Neural crest cell (in vitro differentiated cells): ENCODE measurements around the gene SERPINA5. TPM values are rescaled to one million over a fixed set of nuclear protein-coding genes. Genes with fewer than 3 reads are reported as not detected.

Experiments used
- DNase-seq: peaks from one replicate; pipeline ENCODE4 v3.0.0; 2021; ENCODE audit warnings: low read depth, mixed read lengths, low spot score
- H3K27ac Mint-ChIP-seq: one replicate; pipeline ENCODE4 v1.8.0; 2021; ENCODE audit warnings: mild to moderate bottlenecking, mixed read lengths; ENCODE audit not compliant: unreplicated experiment
- H3K27me3 Mint-ChIP-seq: 2 replicates; pipeline ENCODE4 v1.8.0; 2021; ENCODE audit warnings: low read depth, mild to moderate bottlenecking, mixed read lengths
- H3K36me3 Mint-ChIP-seq: 2 replicates; pipeline ENCODE4 v1.8.0; 2021; ENCODE audit warnings: low read depth, mild to moderate bottlenecking, mixed read lengths
- H3K4me1 Mint-ChIP-seq: 2 replicates; pipeline ENCODE4 v1.8.0; 2021; ENCODE audit warnings: mixed read lengths
- H3K4me3 Mint-ChIP-seq: one replicate; pipeline ENCODE4 v1.8.0; 2021; ENCODE audit warnings: mild to moderate bottlenecking, mixed read lengths
- H3K9me3 Mint-ChIP-seq: 2 replicates; pipeline ENCODE4 v1.8.0; 2021; ENCODE audit warnings: mixed read lengths
- total RNA-seq: library from RNA; stranded (reverse); gene quantifications from 2 replicates; pipeline ENCODE4 v1.2.1, GENCODE V29; 2021
- TF ChIP-seq, protein P1 (sequence below): fragments of 200-600 bp; sonication (generic); conservative IDR thresholded peaks from 2 replicates; pipeline ENCODE4 v1.5.0; 2021; ENCODE audit warnings: antibody characterized with exemption, mild to moderate bottlenecking

Gene SERPINA5
- total RNA-seq, 1 donor from 2014 or later, result 1.0 TPM

DNA sequence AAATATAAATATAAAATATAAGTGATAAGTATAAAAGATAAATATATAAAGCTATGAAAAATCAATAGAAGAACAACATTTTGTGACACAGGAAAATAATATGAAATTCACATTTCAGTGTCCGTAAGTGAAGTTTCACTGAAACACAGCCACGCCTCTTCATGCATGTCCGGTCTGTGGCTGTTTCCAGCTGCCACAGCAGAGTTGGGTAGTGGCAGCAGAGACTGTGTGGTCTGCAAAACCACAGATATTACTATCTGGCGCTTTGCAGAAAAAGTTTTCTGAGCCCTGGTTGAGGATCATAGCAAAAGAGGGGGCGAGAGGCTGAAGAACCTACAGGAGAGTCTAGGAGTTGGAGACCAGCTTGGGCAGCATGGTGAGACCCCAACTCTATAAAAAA lies 19.2 kb upstream of the SERPINA5 start:
- Mint-ChIP-seq H3K4me1 (no peaks in the 10 kb centered on the region), H3K27me3 (no peaks in the 10 kb centered on the region), H3K27ac (no peak overlapping the region), H3K9me3 (peaks cover 5% of the 10 kb centered on the region), H3K4me3 (no peak overlapping the region), H3K36me3 (no peaks in the 10 kb centered on the region)
- TF ChIP-seq, protein P1, sequence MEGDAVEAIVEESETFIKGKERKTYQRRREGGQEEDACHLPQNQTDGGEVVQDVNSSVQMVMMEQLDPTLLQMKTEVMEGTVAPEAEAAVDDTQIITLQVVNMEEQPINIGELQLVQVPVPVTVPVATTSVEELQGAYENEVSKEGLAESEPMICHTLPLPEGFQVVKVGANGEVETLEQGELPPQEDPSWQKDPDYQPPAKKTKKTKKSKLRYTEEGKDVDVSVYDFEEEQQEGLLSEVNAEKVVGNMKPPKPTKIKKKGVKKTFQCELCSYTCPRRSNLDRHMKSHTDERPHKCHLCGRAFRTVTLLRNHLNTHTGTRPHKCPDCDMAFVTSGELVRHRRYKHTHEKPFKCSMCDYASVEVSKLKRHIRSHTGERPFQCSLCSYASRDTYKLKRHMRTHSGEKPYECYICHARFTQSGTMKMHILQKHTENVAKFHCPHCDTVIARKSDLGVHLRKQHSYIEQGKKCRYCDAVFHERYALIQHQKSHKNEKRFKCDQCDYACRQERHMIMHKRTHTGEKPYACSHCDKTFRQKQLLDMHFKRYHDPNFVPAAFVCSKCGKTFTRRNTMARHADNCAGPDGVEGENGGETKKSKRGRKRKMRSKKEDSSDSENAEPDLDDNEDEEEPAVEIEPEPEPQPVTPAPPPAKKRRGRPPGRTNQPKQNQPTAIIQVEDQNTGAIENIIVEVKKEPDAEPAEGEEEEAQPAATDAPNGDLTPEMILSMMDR, result no peak
- DNase-seq, result no peak

DNA sequence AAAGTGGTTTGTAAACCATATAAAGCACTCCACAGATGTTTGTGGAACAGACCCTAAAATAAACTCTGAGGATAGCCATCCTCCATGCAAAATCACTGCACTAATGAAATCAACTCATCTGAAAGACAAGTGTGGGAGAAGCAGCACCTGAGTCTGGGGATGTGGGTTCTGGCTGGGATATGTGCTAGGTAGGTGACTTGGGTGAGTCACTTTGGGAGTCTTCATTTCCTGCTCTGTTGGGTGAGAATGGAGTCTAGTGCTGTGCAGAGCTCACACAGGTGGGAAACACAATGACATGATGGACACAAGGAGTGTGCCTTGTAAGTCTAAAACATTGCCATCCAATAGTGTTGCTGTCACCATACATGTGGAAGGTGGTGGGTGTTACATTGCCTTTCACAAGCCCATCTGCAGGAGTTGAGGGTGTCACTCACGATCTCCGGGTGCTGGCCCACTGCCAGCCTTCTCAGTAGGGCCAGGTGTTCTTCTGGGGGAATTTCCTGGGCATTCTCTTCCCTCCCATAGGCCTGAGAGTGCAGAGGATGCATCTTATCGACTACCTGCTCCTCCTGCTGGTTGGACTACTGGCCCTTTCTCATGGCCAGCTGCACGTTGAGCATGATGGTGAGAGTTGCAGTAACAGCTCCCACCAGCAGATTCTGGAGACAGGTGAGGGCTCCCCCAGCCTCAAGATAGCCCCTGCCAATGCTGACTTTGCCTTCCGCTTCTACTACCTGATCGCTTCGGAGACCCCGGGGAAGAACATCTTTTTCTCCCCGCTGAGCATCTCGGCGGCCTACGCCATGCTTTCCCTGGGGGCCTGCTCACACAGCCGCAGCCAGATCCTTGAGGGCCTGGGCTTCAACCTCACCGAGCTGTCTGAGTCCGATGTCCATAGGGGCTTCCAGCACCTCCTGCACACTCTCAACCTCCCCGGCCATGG lies 18.0 kb upstream of the SERPINA5 start:
- Mint-ChIP-seq H3K4me1 (no peaks in the 10 kb centered on the region), H3K4me3 (no peak overlapping the region), H3K27ac (no peak overlapping the region), H3K27me3 (no peaks in the 10 kb centered on the region), H3K9me3 (peaks cover 5% of the 10 kb centered on the region), H3K36me3 (no peaks in the 10 kb centered on the region)
- no peak for DNase-seq
- TF ChIP-seq, protein P1, result no peak

- H3K27ac Mint-ChIP-seq, result no peak overlapping the region
- TF ChIP-seq, protein P1, result no peak
- no peaks in the 10 kb centered on the region for H3K36me3 Mint-ChIP-seq
- no peaks in the 10 kb centered on the region for H3K27me3 Mint-ChIP-seq
- no peak overlapping the region for H3K4me3 Mint-ChIP-seq
- H3K9me3 Mint-ChIP-seq, result peaks cover 5% of the 10 kb centered on the region
- DNase-seq, result no peak
- no peaks in the 10 kb centered on the region for H3K4me1 Mint-ChIP-seq
Measured at GRCh38 chr14:94564381-94564780, 16.8 kb upstream of the SERPINA5 start.

GRCh38 chr14:94568186-94568585 lies 13.0 kb upstream of the SERPINA5 start:
- H3K9me3 Mint-ChIP-seq, result peaks cover 3% of the 10 kb centered on the region
- H3K36me3 Mint-ChIP-seq, result no peaks in the 10 kb centered on the region
- no peak overlapping the region for H3K27ac Mint-ChIP-seq
- no peak overlapping the region for H3K4me3 Mint-ChIP-seq
- no peaks in the 10 kb centered on the region for H3K4me1 Mint-ChIP-seq
- H3K27me3 Mint-ChIP-seq, result no peaks in the 10 kb centered on the region
- DNase-seq, result no peak
- TF ChIP-seq, protein P1, result no peak

- Mint-ChIP-seq H3K4me3 (no peak overlapping the region), H3K36me3 (no peaks in the 10 kb centered on the region), H3K27ac (no peak overlapping the region), H3K4me1 (no peaks in the 10 kb centered on the region), H3K9me3 (no peaks in the 10 kb centered on the region), H3K27me3 (no peaks in the 10 kb centered on the region)
- TF ChIP-seq, protein P1, result no peak
- no peak for DNase-seq
Measured at GRCh38 chr14:94569381-94570001, 11.7 kb upstream of the SERPINA5 start.
